Sigmoid colon (tissue), 7 donors: ENCODE measurements around the gene ENTPD1. TPM values are rescaled to one million over a fixed set of nuclear protein-coding genes. Genes with fewer than 3 reads are reported as not detected.
"Not testable (repeated sequence)": the region's sequence is repeated elsewhere in the genome, so short reads cannot be mapped to it uniquely, and the experiment has no call there.

Experiments
- DNase-seq: peaks from one replicate; pipeline ENCODE4 v3.0.0-alpha.2; 2019
- H3K27ac ChIP-seq, 4 donors: fragments of 200-600 bp; sonication (generic); one replicate each; pipeline ENCODE4 v1.5.1; 2016 to 2019; ENCODE audit warnings: mild to moderate bottlenecking in 1 of 4
- H3K27me3 ChIP-seq, 3 donors: fragments of 200-600 bp; sonication (generic); one replicate each; pipeline ENCODE4 v1.5.1; 2019; ENCODE audit warnings: mild to moderate bottlenecking in 1 of 3
- H3K36me3 ChIP-seq, 4 donors: fragments of 200-600 bp; sonication (generic); one replicate each; pipeline ENCODE4 v1.5.1; 2016 to 2019
- H3K4me1 ChIP-seq, 4 donors: fragments of 200-600 bp; sonication (generic); one replicate each; pipeline ENCODE4 v1.5.1; 2017 to 2019
- H3K4me3 ChIP-seq, 4 donors: fragments of 200-600 bp; sonication (generic); one replicate each; pipeline ENCODE4 v1.5.1; 2017 to 2019; ENCODE audit warnings: mild to moderate bottlenecking in 2 of 4, moderate library complexity in 1 of 4
- H3K9me3 ChIP-seq, 4 donors: fragments of 200-600 bp in 3 of 4; sonication (generic) in 3 of 4; one replicate each; pipeline versions ENCODE4 v1.5.1 to v1.6.1; 2013 to 2019
- EP300 ChIP-seq, 4 donors: sonication (generic); formaldehyde crosslinking; IDR thresholded peaks; one replicate each; pipeline ENCODE4 v1.6.1; 2017; ENCODE audit warnings: antibody characterized with exemption in 4 of 4
- POLR2A ChIP-seq, 2 donors: fragments of 450-650 bp; IDR thresholded peaks; one replicate each; pipeline ENCODE4 v1.6.1; 2016; ENCODE audit warnings: antibody characterized with exemption in 2 of 2, mild to moderate bottlenecking in 2 of 2, moderate library complexity in 2 of 2
- POLR2AphosphoS5 ChIP-seq, 4 donors: sonication (generic); formaldehyde crosslinking; IDR thresholded peaks; one replicate each; pipeline ENCODE4 v1.6.1; 2017; ENCODE audit warnings: antibody characterized with exemption in 4 of 4
- WGBS, 2 donors: extraction: QIAGEN DNeasy Blood & Tissue Kit; methylation state at CpG; one replicate each; pipeline ENCODE4 v1.1.7; 2013; 5-methylcytosine and 5-hydroxymethylcytosine counted together
- intact Hi-C: fragments of 100-400 bp; cut with DNase I; formaldehyde crosslinking; loops from one replicate; pipeline ENCODE4 v1.15.1; 2023
- polyA plus RNA-seq, 3 donors: library from polyadenylated mRNA; stranded (reverse); fragments of 200-250 nt; gene quantifications; one replicate each; pipeline ENCODE4 v1.2.3, GENCODE V29; 2013
- total RNA-seq, 4 donors: library from RNA; depleted of rRNA; stranded (reverse); fragments of >200 nt; gene quantifications; one replicate each; pipeline ENCODE4 v1.1.0, GENCODE V29; 2016
- TF ChIP-seq, protein P1 (sequence below), 4 experiments: fragments of 450-650 bp in 3 of 4; fragments of 200-600 bp in 1 of 4; IDR thresholded peaks; one replicate each; pipeline ENCODE4 v1.5.1; 2016 to 2019; ENCODE audit warnings: antibody characterized with exemption in 4 of 4, mild to moderate bottlenecking in 3 of 4, moderate library complexity in 2 of 4
- donor health status: healthy with polysubstance abuse.
- donor health status: Bipolar disorder and iron deficiency.
- donor health status: healthy.

The ENTPD1 gene
- total and polyA plus RNA-seq, 7 donors, result 5.4 to 112 (median 18.5) TPM

DNA sequence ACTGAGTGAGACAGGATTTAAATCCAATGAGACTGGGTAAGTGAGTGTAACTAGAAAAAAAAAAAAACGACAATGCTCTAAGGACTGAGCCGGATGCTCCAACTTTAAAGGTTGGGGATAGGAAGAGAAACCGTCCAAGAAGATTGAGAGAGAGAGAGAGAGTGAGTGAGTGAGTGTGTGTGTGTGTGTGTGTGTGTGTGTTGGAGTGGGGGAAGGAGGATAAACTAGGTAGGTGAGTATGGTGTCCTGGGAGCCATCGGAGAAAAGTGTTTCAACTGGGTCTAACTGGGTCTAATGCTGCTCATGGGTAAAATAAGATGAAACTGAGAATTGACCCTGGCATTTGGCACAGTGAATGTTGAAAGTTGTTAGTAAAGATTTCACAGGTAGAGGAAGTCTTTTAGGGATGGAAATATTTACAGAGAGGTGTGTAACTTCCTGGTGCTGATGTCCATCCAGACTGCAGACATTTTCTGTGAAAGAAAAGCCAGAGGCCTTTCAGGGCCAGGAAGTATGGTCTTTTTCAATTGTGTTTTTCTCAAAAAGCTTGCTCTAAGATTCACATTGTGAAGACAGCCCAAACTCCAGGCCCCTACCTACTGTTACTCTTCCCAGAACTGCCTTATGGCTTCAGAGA is 14.2 kb downstream of the ENTPD1 start:
- intact Hi-C loops, result no loop called here
- WGBS, 2 donors, result 91 to 94% methylated on average over 4 of the region's 4 CpGs
- no peak for DNase-seq
- TF ChIP-seq POLR2A (IDR thresholded peaks at IDR 0.05) (no peak), EP300 (IDR thresholded peaks at IDR 0.05) (no peak), POLR2AphosphoS5 (IDR thresholded peaks at IDR 0.05) (no peak)
- TF ChIP-seq, protein P1, sequence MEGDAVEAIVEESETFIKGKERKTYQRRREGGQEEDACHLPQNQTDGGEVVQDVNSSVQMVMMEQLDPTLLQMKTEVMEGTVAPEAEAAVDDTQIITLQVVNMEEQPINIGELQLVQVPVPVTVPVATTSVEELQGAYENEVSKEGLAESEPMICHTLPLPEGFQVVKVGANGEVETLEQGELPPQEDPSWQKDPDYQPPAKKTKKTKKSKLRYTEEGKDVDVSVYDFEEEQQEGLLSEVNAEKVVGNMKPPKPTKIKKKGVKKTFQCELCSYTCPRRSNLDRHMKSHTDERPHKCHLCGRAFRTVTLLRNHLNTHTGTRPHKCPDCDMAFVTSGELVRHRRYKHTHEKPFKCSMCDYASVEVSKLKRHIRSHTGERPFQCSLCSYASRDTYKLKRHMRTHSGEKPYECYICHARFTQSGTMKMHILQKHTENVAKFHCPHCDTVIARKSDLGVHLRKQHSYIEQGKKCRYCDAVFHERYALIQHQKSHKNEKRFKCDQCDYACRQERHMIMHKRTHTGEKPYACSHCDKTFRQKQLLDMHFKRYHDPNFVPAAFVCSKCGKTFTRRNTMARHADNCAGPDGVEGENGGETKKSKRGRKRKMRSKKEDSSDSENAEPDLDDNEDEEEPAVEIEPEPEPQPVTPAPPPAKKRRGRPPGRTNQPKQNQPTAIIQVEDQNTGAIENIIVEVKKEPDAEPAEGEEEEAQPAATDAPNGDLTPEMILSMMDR (IDR thresholded peaks at IDR 0.05), result no peak
- Histone ChIP-seq H3K4me1 (peaks cover 0 to 10% (median 2%) of the 10 kb centered on the region in 4 donors), H3K9me3 (no peaks in the 10 kb centered on the region), H3K36me3 (no peaks in the 10 kb centered on the region), H3K4me3 (no peak overlapping the region), H3K27ac (no peak overlapping the region), H3K27me3 (no peaks in the 10 kb centered on the region)

DNA sequence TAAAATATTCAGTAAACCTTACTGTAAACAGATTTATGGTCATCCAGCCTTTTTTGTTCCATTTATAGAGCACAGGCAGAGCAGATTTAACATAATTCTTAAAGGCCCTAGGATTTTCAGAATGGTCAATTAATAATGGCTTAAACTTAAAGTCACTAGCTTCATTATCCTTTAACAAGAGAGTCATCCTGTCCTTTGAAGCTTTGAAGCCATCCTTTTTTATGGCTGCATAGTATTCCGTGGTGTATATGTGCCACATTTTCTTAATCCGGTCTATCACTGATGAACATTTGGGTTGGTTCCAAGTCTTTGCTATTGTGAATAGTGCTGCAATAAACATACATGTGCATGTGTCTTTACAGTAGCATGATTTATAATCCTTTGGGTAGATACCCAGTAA is 17.5 kb downstream of the ENTPD1 start:
- H3K27ac ChIP-seq, H3K36me3 ChIP-seq, H3K4me3 ChIP-seq, DNase-seq, H3K27me3 ChIP-seq, H3K4me1 ChIP-seq, intact Hi-C loops, H3K9me3 ChIP-seq: not testable (repeated sequence)
- WGBS, 2 donors, result 50 to 80% methylated on average over 2 of the region's 2 CpGs

DNA sequence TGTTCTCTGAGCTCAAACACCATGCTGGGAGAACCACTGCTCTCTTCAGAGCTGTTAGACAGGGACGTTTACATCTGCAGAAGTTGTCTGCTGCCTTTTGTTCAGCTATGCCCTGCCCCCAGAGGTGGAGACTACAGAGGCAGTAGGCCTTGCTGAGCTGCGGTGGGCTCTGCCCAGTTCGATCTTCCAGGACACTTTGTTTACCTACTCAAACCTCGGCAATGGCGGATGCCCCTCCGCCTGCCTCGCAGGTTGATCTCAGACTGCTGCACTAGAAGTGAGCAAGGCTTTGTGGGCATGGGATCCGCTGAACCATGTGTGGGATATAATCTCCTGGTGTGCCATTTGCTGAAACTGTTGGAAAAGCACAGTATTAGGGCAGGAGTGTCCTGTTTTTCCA is 21.7 kb downstream of the ENTPD1 start:
- intact Hi-C loops, H3K9me3 ChIP-seq, H3K27me3 ChIP-seq, DNase-seq, H3K27ac ChIP-seq, H3K4me3 ChIP-seq, H3K36me3 ChIP-seq: not testable (repeated sequence)
- WGBS, 2 donors, result 89 to 94% methylated on average over 8 of the region's 8 CpGs
- H3K4me1 ChIP-seq, result peaks cover 0 to 24% (median 20%) of the 10 kb centered on the region in 4 donors

DNA sequence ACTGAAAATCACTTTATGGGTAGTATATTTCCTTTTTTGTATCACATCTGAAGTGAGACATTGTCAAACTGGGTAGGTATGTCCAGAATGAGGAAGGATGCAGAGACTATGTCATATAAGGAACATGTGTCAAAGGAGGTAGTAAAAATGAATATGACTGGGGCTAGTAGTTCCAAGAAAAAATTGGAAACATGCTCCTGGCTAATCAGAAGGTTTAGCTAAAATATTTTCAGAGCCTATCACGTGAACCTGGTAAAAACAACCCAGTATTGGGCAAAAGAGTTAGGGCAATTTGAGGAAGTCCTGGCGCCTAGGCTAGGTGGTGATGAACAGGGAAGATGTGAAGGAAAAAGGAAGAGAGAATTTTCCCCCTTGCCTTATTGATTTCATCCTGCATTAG is 26.4 kb downstream of the ENTPD1 start:
- no peaks in the 10 kb centered on the region for H3K9me3 ChIP-seq
- no peak overlapping the region for H3K4me3 ChIP-seq
- WGBS, 2 donors, result 68 to 84% methylated on average over 2 of the region's 2 CpGs
- intact Hi-C loops, result no loop called here
- peaks cover 0 to 45% (median 39%) of the 10 kb centered on the region in 4 donors for H3K4me1 ChIP-seq
- DNase-seq, result no peak
- no peaks in the 10 kb centered on the region for H3K27me3 ChIP-seq
- no peak for TF ChIP-seq EP300 (IDR thresholded peaks at IDR 0.05)
- TF ChIP-seq, protein P1 (IDR thresholded peaks at IDR 0.05), result no peak
- no peak for TF ChIP-seq POLR2AphosphoS5 (IDR thresholded peaks at IDR 0.05)
- TF ChIP-seq POLR2A (IDR thresholded peaks at IDR 0.05), result no peak
- H3K36me3 ChIP-seq, result no peaks in the 10 kb centered on the region
- peak overlapping the region in 1 of 4 donors; percentile 19 for H3K27ac ChIP-seq

DNA sequence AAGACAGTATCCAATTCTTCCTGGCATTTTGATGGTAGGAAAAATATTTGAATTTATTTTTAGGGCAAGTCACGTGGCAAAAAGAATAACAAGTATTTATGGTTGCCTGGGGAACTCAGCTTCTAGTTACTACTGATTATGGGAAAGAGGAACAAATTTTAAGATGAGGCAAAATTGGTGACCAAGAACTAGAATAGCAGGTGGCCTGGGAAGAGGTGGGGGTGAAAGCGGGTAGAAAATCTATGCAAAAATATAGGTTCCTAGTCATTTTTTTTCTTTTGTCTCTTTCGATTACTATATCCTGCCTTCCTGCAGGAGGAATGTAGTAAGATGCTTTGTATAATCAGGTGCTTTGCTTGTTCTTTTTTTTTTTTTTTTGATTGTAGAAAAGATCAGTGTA is 27.8 kb downstream of the ENTPD1 start:
- Histone ChIP-seq H3K9me3 (no peaks in the 10 kb centered on the region), H3K4me1 (peaks cover 0 to 52% (median 39%) of the 10 kb centered on the region in 4 donors), H3K27me3 (no peaks in the 10 kb centered on the region), H3K4me3 (no peak overlapping the region), H3K27ac (peak overlapping the region in 3 of 4 donors; percentile 19 to 48 (median 33)), H3K36me3 (no peaks in the 10 kb centered on the region)
- peak in 1 of 4 donors; percentile 3 for TF ChIP-seq POLR2AphosphoS5 (IDR thresholded peaks at IDR 0.05)
- no peak for TF ChIP-seq POLR2A (IDR thresholded peaks at IDR 0.05)
- 51 to 84% methylated on average over 3 of the region's 3 CpGs for WGBS, 2 donors
- DNase-seq, result no peak
- intact Hi-C loops, result no loop called here

DNA sequence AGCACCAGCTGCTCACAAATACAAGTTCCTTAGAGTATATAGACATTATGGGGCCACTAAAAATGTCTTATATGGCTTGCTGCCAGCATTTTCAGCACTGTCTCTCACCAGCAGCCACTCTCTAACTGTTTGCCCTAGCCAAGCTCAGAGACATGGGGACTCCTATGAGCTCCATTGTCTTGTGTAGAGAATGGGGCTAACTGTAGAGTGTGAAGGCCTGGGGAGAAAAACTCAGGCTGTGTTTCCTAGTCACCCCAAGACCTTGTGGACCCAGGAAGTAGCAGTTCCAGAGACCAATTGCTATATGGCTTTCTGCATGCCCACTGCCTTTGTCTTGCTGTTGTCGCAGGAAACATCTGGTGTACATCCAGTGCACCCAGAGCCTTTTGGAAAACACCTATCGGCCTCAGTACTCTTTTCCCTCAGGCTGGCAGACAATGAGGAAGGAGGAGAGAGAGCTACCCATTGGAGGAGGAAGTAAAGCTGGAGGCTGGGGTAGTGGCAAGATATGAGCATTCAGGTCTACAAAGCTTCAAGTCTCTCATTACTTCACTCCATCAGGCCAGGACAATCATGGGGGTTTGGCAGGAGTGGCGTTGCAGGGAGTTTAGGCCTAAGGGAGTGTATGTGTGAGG is 28.4 kb downstream of the ENTPD1 start:
- no peaks in the 10 kb centered on the region for H3K27me3 ChIP-seq
- 84 to 86% methylated on average over 3 of the region's 3 CpGs for WGBS, 2 donors
- peak overlapping the region in 2 of 4 donors; percentile 19 to 33 for H3K27ac ChIP-seq
- H3K4me1 ChIP-seq, result peaks cover 0 to 56% (median 39%) of the 10 kb centered on the region in 4 donors
- no peak overlapping the region for H3K4me3 ChIP-seq
- no peaks in the 10 kb centered on the region for H3K9me3 ChIP-seq
- no peak for DNase-seq
- TF ChIP-seq, protein P1 (IDR thresholded peaks at IDR 0.05), result no peak
- TF ChIP-seq POLR2A (IDR thresholded peaks at IDR 0.05), result no peak
- TF ChIP-seq EP300 (IDR thresholded peaks at IDR 0.05), result no peak
- no peak for TF ChIP-seq POLR2AphosphoS5 (IDR thresholded peaks at IDR 0.05)
- intact Hi-C loops, result no loop called here
- no peaks in the 10 kb centered on the region for H3K36me3 ChIP-seq
